IMR-90 (cell line): Measurements from ENCODE around the gene SRPK2. TPM values are rescaled to one million over a fixed set of nuclear protein-coding genes. Genes with fewer than 3 reads are reported as not detected.

Experiments used
- ATAC-seq: fragments of 200-7000 bp; cut with Tn5 transposase; 2 replicates; pipeline ENCODE4 v1.9.1; 2020; ENCODE audit warnings: low read depth, mild to moderate bottlenecking, moderate library complexity
- BruUV-seq: library from RNA; stranded (reverse); fragments of 400-500 nt; replicated peaks from 2 replicates; lab custom pipeline; 2021; lab: Mats Ljungman, UMichigan
- CTCF ChIA-PET: fragments of 300-600 bp; formaldehyde crosslinking; extraction: SDS; loops from one replicate; lab custom pipeline; 2021; ENCODE audit warnings: antibody characterized with exemption; lab: Yijun Ruan, JAX
- POLR2A ChIA-PET: fragments of 300-600 bp; sonication (Branson Sonifier 250); formaldehyde crosslinking; loops from one replicate; lab custom pipeline; 2022; ENCODE audit warnings: antibody characterized with exemption; ENCODE audit not compliant: unreplicated experiment; lab: Charles Lee
- DNase-seq: peaks from one replicate; pipeline ENCODE4 v3.0.0; 2013
- H2AFZ ChIP-seq: replicated peaks from 2 replicates; pipeline ENCODE3; 2013; ENCODE audit warnings: low read length, mild to moderate bottlenecking; ENCODE audit not compliant: poor library complexity
- H2AK5ac ChIP-seq: 2 replicates; pipeline ENCODE4 v1.6.1; 2013; ENCODE audit warnings: low read depth, low read length, inconsistent platforms
- H2AK9ac ChIP-seq: replicated peaks from 2 replicates; pipeline ENCODE3; 2013; ENCODE audit warnings: mild to moderate bottlenecking, low read depth, low read length, moderate library complexity; ENCODE audit not compliant: poor library complexity
- H2BK120ac ChIP-seq: 2 replicates; pipeline ENCODE4 v1.6.1; 2013; ENCODE audit warnings: low read depth, low read length, inconsistent platforms
- H2BK15ac ChIP-seq: 3 replicates; pipeline ENCODE4 v1.6.1; 2013; ENCODE audit warnings: low read depth, low read length, inconsistent platforms
- H2BK20ac ChIP-seq: 2 replicates; pipeline ENCODE4 v1.6.1; 2013; ENCODE audit warnings: low read depth, mild to moderate bottlenecking, inconsistent platforms, low read length, moderate library complexity
- H2BK5ac ChIP-seq: 2 replicates; pipeline ENCODE4 v1.6.1; 2013; ENCODE audit warnings: mild to moderate bottlenecking, low read depth, low read length, inconsistent platforms; ENCODE audit not compliant: poor library complexity, severe bottlenecking
- H3K14ac ChIP-seq: replicated peaks from 2 replicates; pipeline ENCODE4 v1.6.1; 2013; ENCODE audit warnings: low read depth, low read length, inconsistent platforms
- H3K18ac ChIP-seq: 2 replicates; pipeline ENCODE4 v1.6.1; 2013; ENCODE audit warnings: low read depth, low read length, control low read depth
- H3K23ac ChIP-seq: 2 replicates; pipeline ENCODE4 v1.6.1; 2013; ENCODE audit warnings: low read depth, low read length, inconsistent platforms
- H3K27ac ChIP-seq: 2 replicates; pipeline ENCODE4 v1.5.1; 2013; ENCODE audit warnings: mild to moderate bottlenecking, control low read depth, low read length; ENCODE audit not compliant: insufficient read depth
- H3K27me3 ChIP-seq: 2 replicates; pipeline ENCODE4 v1.6.1; 2013; ENCODE audit warnings: low read length; ENCODE audit not compliant: control insufficient read depth, insufficient read depth
- H3K36me3 ChIP-seq: 2 replicates; pipeline ENCODE4 v1.6.1; 2013; ENCODE audit warnings: low read length, mixed read lengths; ENCODE audit not compliant: control insufficient read depth, insufficient read depth
- H3K4ac ChIP-seq: 2 replicates; pipeline ENCODE4 v1.6.1; 2013; ENCODE audit warnings: low read depth, low read length, inconsistent platforms
- H3K4me1 ChIP-seq: 2 replicates; pipeline ENCODE4 v1.6.1; 2013; ENCODE audit warnings: low read length, mixed read lengths; ENCODE audit not compliant: control insufficient read depth, insufficient read depth
- H3K4me2 ChIP-seq: 2 replicates; pipeline ENCODE4 v1.6.1; 2013; ENCODE audit warnings: low read depth, mild to moderate bottlenecking, control low read depth, low read length, moderate library complexity
- H3K4me3 ChIP-seq: 2 replicates; pipeline ENCODE4 v1.5.1; 2013; ENCODE audit warnings: low read depth, mild to moderate bottlenecking, control low read depth, low read length, moderate library complexity; ENCODE audit not compliant: insufficient read depth
- H3K56ac ChIP-seq: 2 replicates; pipeline ENCODE4 v1.6.1; 2013; ENCODE audit warnings: low read length, inconsistent platforms; ENCODE audit not compliant: insufficient read depth; ENCODE audit errors: extremely low read depth
- H3K79me1 ChIP-seq, 2 experiments: 2 replicates each; pipeline ENCODE4 v1.6.1; 2013; ENCODE audit warnings: low read length in 2 of 2, inconsistent platforms in 1 of 2, low read depth in 1 of 2
- H3K9ac ChIP-seq: 2 replicates; pipeline ENCODE4 v1.6.1; 2013; ENCODE audit warnings: low read depth, low read length, control low read depth
- H3K9me1 ChIP-seq: 2 replicates; pipeline ENCODE4 v1.6.1; 2013; ENCODE audit warnings: low read length, inconsistent platforms; ENCODE audit not compliant: insufficient read depth
- H3K9me3 ChIP-seq: 2 replicates; pipeline ENCODE4 v1.6.1; 2013; ENCODE audit warnings: low read length; ENCODE audit not compliant: control insufficient read depth, insufficient read depth
- H4K20me1 ChIP-seq: 2 replicates; pipeline ENCODE4 v1.6.1; 2013; ENCODE audit warnings: low read length, inconsistent platforms; ENCODE audit not compliant: insufficient read depth
- H4K5ac ChIP-seq: 2 replicates; pipeline ENCODE4 v1.6.1; 2013; ENCODE audit warnings: mild to moderate bottlenecking, low read depth, low read length, control low read depth
- H4K8ac ChIP-seq, 2 experiments: 2 replicates each; pipeline ENCODE4 v1.6.1; 2013; ENCODE audit warnings: low read depth in 2 of 2, low read length in 2 of 2, control low read depth in 1 of 2, inconsistent platforms in 1 of 2
- H4K91ac ChIP-seq: 2 replicates; pipeline ENCODE4 v1.6.1; 2013; ENCODE audit warnings: low read depth, low read length, inconsistent platforms; ENCODE audit not compliant: insufficient read depth
- MAFK ChIP-seq: IDR thresholded peaks from 2 replicates; pipeline ENCODE4 v1.6.1; 2012; ENCODE audit warnings: low read depth, low read length, improper control_type of control experiment
- POLR2A ChIP-seq: IDR thresholded peaks from 2 replicates; pipeline ENCODE4 v1.6.1; 2012; ENCODE audit warnings: mild to moderate bottlenecking, low read depth, low read length
- RAD21 ChIP-seq: IDR thresholded peaks from 2 replicates; pipeline ENCODE4 v1.6.1; 2012; ENCODE audit warnings: low read length, improper control_type of control experiment
- SMC3 ChIP-seq: fragments of 150-350 bp; IDR thresholded peaks from 2 replicates; pipeline ENCODE4 v1.6.1; 2016; ENCODE audit warnings: low read depth, mild to moderate bottlenecking, antibody characterized with exemption, low read length, moderate library complexity
- WGBS, 2 experiments: methylation state at CpG; one replicate each; pipeline versions ENCODE4 v1.1.5 to v1.1.7; 2013; ENCODE audit warnings: missing lambda C conversion rate in 2 of 2; ENCODE audit not compliant: insufficient read length in 1 of 2; ENCODE audit errors: extremely low coverage in 2 of 2; 5-methylcytosine and 5-hydroxymethylcytosine counted together
- dilution Hi-C: fragments of 300-500 bp; cut with HindIII; formaldehyde crosslinking; loops from one replicate; pipeline ENCODE4 v1.14.3; 2018; ENCODE audit warnings: low sequenced_read_pairs; ENCODE audit not compliant: unreplicated experiment
- in situ Hi-C: fragments of 300-500 bp; cut with MboI; formaldehyde crosslinking; loops from 3 replicates; pipeline ENCODE4 v1.14.3; 2019; ENCODE audit warnings: low sequenced_read_pairs, inconsistent platforms, mixed read lengths
- intact Hi-C: fragments of 100-400 bp; cut with micrococcal nuclease; formaldehyde crosslinking; loops from 2 replicates; pipeline ENCODE4 v1.10.0; 2022
- polyA plus RNA-seq, 3 experiments: library from polyadenylated mRNA; depleted of rRNA; stranded (reverse); fragments of >200 nt; gene quantifications; 2 replicates each; pipeline ENCODE4 v1.2.3, GENCODE V29; 2012; ENCODE audit warnings: low replicate concordance in 1 of 3
- total RNA-seq: library from RNA; depleted of rRNA; stranded (reverse); fragments of >200 nt; gene quantifications from 2 replicates; pipeline ENCODE4 v1.2.3, GENCODE V29; 2012
- TF ChIP-seq, protein P1 (sequence below): fragments of 150-350 bp; IDR thresholded peaks from 2 replicates; pipeline ENCODE4 v1.6.1; 2017; ENCODE audit warnings: mild to moderate bottlenecking, antibody characterized with exemption, low read length, low read depth

The SRPK2 gene
- total and polyA plus RNA-seq, 2 of the 4 experiments (the other 2 are of a cell fraction): 13.2 to 33.0 TPM

DNA sequence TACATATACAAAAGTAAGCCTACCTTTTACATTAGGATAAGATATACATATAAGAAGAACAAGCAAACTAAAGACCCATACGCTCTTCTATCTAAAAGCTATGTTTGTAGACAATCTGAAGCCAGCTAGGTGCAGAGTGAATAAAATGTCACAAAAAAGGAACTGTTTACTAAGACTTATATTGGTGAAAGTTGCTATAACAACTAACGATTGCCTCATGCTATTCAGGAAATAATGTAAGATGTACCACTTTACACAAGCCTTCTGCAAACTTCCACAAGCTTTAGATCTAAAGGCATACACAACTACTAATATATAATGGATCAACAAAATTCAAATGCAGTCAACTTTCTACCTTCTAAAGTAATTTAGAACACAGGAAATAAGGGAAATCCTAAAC is 175.1 kb downstream of the SRPK2 start:
- ChIA-PET POLR2A (no interaction called here), CTCF (no interaction called here)
- BruUV-seq: no TSS peak
- H3K9ac ChIP-seq: no peak overlapping the region
- no peak overlapping the region for H2AK5ac ChIP-seq
- H3K27ac ChIP-seq: no peak overlapping the region
- ATAC-seq (no peak), DNase-seq (no peak)
- dilution Hi-C loops: no loop called here
- H3K36me3 ChIP-seq: no peaks in the 10 kb centered on the region
- WGBS, 2 experiments: no CpG with 5 or more reads among the region's 2 CpGs
- H3K23ac ChIP-seq: no peak overlapping the region
- H3K56ac ChIP-seq: no peak overlapping the region
- H2AK9ac ChIP-seq: no peak overlapping the region
- H2BK120ac ChIP-seq: no peak overlapping the region
- H4K8ac ChIP-seq: no peak overlapping the region
- H3K4ac ChIP-seq: no peak overlapping the region
- peaks cover 2% of the 10 kb centered on the region for H3K4me1 ChIP-seq
- intact Hi-C loops: no loop called here
- H2BK15ac ChIP-seq: no peak overlapping the region
- no peak overlapping the region for H3K18ac ChIP-seq
- no peak overlapping the region for H2BK20ac ChIP-seq
- no peaks in the 10 kb centered on the region for H3K9me3 ChIP-seq
- H2BK5ac ChIP-seq: no peak overlapping the region
- no peak overlapping the region for H3K4me3 ChIP-seq
- peaks cover 3% of the 10 kb centered on the region; the same call in 1 of the 2 replicates for H3K9me1 ChIP-seq
- no peak overlapping the region for H3K14ac ChIP-seq
- TF ChIP-seq POLR2A (no peak), SMC3 (no peak), MAFK (no peak), RAD21 (no peak)
- TF ChIP-seq, protein P1, sequence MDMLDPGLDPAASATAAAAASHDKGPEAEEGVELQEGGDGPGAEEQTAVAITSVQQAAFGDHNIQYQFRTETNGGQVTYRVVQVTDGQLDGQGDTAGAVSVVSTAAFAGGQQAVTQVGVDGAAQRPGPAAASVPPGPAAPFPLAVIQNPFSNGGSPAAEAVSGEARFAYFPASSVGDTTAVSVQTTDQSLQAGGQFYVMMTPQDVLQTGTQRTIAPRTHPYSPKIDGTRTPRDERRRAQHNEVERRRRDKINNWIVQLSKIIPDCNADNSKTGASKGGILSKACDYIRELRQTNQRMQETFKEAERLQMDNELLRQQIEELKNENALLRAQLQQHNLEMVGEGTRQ: no peak
- peaks cover 41 to 66% of the 10 kb centered on the region in 2 experiments for H3K79me1 ChIP-seq
- H2AFZ ChIP-seq: no peak overlapping the region
- H4K20me1 ChIP-seq: peaks cover 60% of the 10 kb centered on the region
- no peak overlapping the region for H3K4me2 ChIP-seq
- no peaks in the 10 kb centered on the region for H3K27me3 ChIP-seq
- no peak overlapping the region for H4K5ac ChIP-seq
- in situ Hi-C loops: no loop called here
- H4K91ac ChIP-seq: no peak overlapping the region
